HG03108 (cell line): ENCODE measurements around the gene PLLP.
"Not testable (repeated sequence)": the region's sequence is repeated elsewhere in the genome, so short reads cannot be mapped to it uniquely, and the experiment has no call there.

ENCODE experiments used
- ATAC-seq: cut with Tn5 transposase; IDR thresholded peaks from one replicate; pipeline ENCODE4 v1.9.1; 2021; ENCODE audit warnings: moderate library complexity; ENCODE audit not compliant: unreplicated experiment

Gene PLLP

DNA sequence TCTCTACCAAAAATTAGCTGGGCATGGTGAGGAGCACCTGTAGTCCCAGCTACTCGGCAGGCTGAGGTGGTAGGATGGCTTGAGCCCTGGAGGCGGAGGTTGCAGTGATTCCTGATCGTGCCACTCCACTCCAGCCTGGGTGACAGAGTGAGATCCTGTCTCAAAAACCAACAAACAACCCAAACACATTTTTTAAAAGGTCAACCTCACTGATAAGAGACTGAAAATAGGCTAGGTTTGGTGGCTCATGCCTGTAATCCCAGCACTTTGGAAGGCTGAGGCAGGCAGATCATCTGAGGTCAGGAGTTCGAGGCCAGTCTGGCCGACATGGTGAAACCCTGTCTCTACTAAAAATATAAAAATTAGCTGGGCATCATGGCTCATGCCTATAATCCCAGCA lies 8.5 kb downstream of the PLLP start:
- ATAC-seq = not testable (repeated sequence)

- no peak for ATAC-seq
Measured at GRCh38 chr16:57273826-57274225, 10.6 kb downstream of the PLLP start.

- no peak for ATAC-seq
Measured at GRCh38 chr16:57273359-57273758, 11.1 kb downstream of the PLLP start.

DNA sequence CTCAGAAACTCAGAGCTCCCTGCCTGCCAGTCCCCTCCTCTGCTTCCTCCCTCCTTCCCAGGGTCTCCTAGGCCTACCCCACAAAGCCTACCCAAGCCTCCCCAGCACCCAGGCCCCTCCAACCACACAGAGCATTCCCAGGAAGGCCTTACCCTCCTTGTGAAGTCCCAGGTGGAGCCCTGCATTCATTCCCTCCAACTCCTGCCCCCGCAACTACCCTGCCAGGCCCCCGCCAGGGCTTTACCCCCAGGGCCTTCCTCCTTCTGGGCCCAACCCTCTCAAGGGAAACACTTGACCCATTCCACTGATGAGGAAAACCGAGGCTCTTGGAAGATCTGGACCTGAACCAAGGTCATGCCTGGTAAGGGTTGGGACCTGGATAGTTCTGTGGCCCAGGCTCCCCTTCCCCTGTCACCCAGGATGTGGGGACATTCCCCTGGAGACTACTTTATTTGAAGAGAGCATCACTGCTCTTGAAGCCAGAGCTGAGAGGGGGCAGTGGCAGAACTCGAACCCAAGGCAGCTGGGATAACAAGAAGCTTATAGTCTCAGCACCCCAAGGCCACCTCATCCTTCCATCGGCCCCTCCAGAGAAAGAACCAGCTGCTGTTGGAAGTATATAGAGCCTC lies 12.5 kb downstream of the PLLP start:
- ATAC-seq = no peak

- no peak for ATAC-seq
Measured at GRCh38 chr16:57271063-57271345, 13.5 kb downstream of the PLLP start.

GRCh38 chr16:57270221-57271062 lies 14.0 kb downstream of the PLLP start:
- ATAC-seq = no peak

- no peak for ATAC-seq
Measured at GRCh38 chr16:57268804-57269800, 15.4 kb downstream of the PLLP start.

DNA sequence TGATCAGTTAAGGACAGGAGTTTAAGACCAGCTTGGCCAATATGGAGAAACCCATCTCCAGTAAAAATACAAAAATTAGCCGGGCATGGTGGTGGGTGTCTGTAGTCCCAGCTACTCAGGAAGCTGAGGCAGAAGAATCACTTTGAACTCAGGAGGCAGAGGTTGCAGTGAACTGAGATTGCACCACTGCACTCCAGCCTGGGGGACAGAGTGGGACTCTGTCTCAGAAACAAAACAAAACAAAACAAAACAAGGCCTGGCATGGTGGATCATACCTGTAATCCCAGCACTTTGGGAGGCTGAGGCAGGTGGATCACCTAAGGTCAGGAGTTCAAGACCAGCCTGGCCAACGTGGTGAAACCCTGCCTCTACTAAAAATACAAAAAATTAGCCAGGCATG lies 17.1 kb downstream of the PLLP start:
- ATAC-seq = not testable (repeated sequence)

GRCh38 chr16:57266531-57267260 lies 17.8 kb downstream of the PLLP start:
- no peak for ATAC-seq

DNA sequence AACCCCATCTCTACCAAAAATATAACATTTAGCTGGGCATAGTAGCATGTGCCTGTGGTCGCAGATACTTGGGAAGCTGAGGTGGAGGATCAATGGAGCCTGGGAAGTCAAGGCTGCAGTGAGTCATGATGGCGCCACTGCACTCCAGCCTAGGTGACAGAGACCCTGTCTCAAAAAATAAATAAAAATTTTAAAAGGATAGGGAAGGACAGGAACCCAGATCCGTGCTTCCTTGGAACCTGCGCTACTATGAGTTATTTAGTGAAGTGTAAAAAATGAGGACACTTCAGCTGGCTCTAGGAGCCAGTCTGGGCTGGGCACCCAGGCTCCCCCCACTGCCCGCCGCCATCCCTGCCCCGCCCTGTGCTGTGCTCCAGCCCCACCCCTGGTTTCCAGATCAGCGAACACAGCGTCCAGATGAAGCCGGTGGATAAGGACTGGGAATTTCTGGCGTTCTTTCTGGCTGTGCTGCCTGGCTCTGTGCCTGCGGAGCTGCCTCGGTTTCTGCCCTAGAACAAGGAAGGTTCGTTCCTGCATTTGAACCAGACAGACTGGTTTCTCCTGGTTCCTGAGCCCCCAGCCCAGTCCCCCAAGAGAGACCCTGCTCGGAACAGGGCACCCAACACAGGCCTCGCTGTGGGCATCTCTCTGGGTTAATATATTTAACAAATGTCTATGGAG lies 18.5 kb downstream of the PLLP start:
- ATAC-seq = no peak

- ATAC-seq = no peak
Measured at GRCh38 chr16:57264950-57265371, 19.5 kb downstream of the PLLP start.

GRCh38 chr16:57264381-57264780 lies 20.1 kb downstream of the PLLP start:
- ATAC-seq = no peak

- ATAC-seq = no peak
Measured at GRCh38 chr16:57263541-57264351, 20.7 kb downstream of the PLLP start.

DNA sequence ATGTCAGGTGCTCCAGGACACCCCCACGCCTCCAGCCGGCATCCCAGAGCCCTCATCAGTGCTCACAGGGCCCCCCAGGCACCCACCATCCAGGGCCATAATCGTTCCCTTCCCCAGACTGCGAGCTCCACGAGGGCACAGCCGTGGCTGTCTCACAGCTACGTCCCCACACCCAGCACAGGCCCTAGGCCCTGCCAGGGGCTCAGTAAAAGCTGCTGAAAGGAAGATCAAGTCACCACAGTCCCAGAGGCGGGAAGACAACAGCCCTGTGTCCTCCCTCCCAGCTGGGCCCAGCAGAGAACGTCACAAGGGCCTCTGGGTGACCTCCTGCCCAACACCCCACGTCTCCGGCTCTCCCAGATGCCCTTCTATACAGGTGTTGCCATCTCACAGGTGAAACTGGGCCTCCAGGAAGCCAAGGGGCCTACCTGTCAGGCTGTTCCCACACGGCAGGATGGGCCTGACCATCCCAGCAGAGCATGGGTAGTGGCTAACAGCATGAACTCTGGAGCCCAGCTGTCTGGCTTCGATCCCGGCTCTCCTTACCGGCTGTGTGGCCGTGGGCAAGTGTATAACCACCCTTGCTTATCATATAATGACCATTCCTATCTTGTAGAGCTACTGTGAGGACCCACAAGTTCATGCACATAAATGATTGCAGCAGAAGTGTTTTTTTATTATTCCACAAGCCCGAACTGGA lies 21.5 kb downstream of the PLLP start:
- no peak for ATAC-seq

DNA sequence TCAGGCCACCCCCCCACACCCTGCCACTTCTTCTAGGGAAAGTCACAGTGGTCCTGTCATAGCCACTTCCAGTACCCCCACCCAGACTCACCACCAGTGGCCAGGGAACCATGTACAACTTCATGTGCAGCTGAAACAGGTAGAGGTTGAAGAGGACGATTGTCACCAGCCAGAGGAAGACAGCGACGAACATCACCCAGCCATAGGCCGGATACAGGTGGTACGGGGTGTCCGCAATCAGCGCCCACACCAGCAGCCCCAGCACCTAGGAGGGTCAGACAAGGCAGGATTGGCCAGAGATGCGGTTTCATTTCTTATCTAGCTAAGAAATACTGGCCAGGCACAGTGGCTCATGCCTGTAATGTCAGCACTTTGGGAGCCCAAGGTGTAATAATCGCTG lies 22.7 kb downstream of the PLLP start:
- ATAC-seq = no peak

GRCh38 chr16:57260294-57260929 lies 24.1 kb downstream of the PLLP start:
- no peak for ATAC-seq

- no peak for ATAC-seq
Measured at GRCh38 chr16:57258910-57259475, 25.5 kb downstream of the PLLP start.
